ENCODE data around the gene ZSCAN30.
A peak's percentile ranks its signal among the peaks of the same experiment; 100 is the strongest.
"Not testable (repeated sequence)": the region's sequence is repeated elsewhere in the genome, so short reads cannot be mapped to it uniquely, and the experiment has no call there.

ZSCAN30 gene

DNA sequence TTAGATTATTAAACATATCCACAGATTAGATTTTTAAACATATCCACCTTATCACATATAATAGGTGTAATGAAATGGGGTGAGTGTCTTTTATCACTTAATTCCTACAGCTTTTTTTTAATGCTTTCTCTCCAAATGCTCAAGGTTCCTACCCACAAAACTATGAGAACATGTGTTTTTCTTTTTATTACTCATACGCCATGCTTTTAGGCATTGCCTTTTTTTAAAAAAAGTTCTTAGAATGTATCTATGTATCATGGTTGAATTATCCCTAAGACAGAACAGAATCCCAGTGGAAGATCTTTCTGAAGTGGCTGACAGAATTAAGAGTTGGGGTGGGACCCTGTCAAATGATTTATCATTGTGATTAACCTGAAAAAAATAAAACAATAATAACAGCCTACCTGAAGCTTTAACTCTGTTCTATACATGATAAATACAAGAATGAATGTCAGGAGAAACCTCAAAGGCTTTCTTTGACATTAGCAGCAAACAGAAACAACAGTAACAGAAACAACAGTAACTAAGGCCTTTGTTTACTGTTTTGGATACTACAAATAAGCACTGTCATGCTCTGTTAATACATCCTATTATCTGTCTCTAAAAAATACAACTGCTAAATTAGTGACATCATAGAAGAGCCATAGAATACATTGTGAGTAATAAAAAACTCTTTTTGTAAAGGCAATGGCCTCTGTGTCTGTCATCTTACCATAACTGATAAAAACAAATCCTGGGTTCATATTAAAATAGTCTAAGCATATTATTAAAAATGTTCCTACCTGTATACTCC, 53.3 kb downstream of the ZSCAN30 start:
- ChIA-PET POLR2A (ENCODE audit: low non-redundant PET) (no interaction called here), CTCF (no interaction called here)
- no peak for DNase-seq (ENCODE audit: low spot score)
- H3K27ac ChIP-seq, result no peak overlapping the region
- TF ChIP-seq, protein P1, sequence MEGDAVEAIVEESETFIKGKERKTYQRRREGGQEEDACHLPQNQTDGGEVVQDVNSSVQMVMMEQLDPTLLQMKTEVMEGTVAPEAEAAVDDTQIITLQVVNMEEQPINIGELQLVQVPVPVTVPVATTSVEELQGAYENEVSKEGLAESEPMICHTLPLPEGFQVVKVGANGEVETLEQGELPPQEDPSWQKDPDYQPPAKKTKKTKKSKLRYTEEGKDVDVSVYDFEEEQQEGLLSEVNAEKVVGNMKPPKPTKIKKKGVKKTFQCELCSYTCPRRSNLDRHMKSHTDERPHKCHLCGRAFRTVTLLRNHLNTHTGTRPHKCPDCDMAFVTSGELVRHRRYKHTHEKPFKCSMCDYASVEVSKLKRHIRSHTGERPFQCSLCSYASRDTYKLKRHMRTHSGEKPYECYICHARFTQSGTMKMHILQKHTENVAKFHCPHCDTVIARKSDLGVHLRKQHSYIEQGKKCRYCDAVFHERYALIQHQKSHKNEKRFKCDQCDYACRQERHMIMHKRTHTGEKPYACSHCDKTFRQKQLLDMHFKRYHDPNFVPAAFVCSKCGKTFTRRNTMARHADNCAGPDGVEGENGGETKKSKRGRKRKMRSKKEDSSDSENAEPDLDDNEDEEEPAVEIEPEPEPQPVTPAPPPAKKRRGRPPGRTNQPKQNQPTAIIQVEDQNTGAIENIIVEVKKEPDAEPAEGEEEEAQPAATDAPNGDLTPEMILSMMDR (conservative IDR thresholded peaks at IDR 0.05; ENCODE audit: low read depth), result no peak

DNA sequence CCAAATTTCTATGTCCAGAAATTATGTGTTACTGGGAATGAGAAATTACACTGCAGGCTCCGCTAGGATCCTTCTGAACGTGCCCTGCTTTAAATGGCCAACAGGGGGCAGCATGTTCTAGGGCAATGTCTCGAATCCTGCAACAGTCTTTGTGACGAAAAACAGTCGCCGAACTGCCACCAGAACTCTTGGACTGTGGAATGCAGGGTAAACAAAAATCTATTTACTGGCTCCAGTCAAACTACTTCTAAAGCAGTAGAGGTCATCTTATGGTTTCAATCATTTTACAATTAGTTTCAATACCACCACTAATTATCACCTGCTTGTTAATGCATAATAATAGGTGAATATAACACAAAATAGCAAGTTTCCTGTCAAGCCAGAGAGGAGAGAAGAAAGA, 59.0 kb downstream of the ZSCAN30 start:
- ChIA-PET POLR2A (ENCODE audit: low non-redundant PET) (no interaction called here), CTCF (interaction anchor here (0.6 kb wide), 1 partner anchor 301 kb away, joined by 3 read pairs; no protein-coding TSS in a partner anchor)
- peak; percentile 21 for DNase-seq (ENCODE audit: low spot score)
- H3K27ac ChIP-seq, result no peak overlapping the region
- TF ChIP-seq, protein P1 (conservative IDR thresholded peaks at IDR 0.05; ENCODE audit: low read depth), result peak; percentile 87

DNA sequence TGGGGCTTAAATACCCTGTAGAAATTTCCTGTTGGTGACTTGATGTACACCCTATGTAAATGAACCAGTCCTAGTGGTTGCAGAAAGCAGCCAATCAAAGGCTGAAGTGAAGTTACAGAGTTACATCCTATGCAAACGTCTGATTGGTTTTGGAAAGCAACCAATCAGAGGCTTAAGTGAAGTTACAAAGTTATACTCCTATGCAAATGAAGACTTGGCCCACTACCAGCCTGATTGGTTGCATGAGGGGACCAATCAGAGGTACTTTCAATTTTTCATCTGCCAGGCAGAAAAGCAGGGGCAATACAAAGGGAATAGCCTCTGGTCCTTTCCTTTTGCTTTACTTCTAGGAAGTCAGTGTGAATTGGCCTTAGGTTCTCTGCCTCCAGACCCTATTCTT, 62.8 kb downstream of the ZSCAN30 start:
- CTCF ChIA-PET, result no interaction called here
- no peak overlapping the region for H3K27ac ChIP-seq
- DNase-seq (ENCODE audit: low spot score), result no peak
- TF ChIP-seq, protein P1 (conservative IDR thresholded peaks at IDR 0.05; ENCODE audit: low read depth), result no peak
- POLR2A ChIA-PET (ENCODE audit: low non-redundant PET), result no interaction called here

DNA sequence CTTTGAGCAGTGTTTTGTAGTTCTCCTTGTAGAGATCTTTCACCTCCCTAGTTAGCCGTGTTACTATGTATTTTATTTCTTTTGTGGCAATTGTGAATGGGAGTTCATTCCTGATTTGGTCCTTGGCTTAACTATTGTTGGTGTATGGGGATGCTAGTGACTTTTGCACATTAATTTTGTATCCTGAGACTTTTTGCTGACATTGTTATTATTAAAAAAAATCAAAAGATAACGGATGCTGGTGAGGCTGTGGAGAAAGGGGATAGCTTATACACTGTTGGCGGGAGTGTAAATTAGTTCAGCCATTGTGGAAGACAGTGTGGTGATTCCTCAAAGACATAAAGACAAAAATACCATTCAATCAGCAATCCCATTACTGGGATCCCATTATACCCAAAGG, 66.2 kb downstream of the ZSCAN30 start:
- H3K27ac ChIP-seq, result no peak overlapping the region
- TF ChIP-seq, protein P1 (conservative IDR thresholded peaks at IDR 0.05; ENCODE audit: low read depth), result no peak
- ChIA-PET CTCF (no interaction called here), POLR2A (ENCODE audit: low non-redundant PET) (no interaction called here)
- DNase-seq (ENCODE audit: low spot score), result no peak

DNA sequence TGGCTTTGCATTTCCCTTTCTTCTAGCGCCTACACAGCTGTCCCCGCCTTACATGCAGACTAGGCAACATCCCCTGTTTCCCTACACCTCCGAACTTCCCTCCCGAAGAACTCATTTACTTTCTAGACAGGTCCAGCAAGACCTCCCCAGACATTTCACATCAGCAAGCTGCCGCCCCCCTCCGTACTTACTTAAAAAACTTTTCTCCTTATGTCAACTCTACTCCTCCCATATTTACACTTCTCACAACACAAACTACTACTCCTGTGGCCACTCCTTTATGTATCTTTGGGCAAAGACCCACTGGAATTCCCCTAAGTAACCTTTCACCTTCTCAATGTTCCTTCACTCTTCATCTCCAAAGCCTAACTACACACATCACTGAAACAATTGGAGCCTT, 69.6 kb downstream of the ZSCAN30 start:
- no peak overlapping the region for H3K27ac ChIP-seq
- ChIA-PET CTCF (no interaction called here), POLR2A (ENCODE audit: low non-redundant PET) (no interaction called here)
- TF ChIP-seq, protein P1 (conservative IDR thresholded peaks at IDR 0.05; ENCODE audit: low read depth), result no peak
- DNase-seq (ENCODE audit: low spot score), result no peak

DNA sequence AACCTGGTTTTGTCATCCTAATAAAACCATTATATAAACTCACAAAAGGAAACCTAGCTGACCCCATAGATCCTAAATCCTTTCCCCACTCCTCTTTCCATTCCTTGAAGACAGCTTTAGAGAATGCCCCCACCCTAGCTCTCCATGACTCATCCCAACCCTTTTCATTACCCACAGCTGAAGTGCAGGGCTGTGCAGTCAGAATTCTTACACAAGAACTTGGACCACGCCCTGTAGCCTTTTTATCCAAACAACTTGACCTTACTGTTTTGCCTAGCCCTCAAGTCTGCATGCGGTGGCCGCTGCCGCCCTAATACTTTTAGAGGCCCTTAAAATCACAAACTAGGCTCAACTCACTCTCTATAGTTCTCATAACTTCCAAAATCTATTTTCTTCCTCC, 70.7 kb downstream of the ZSCAN30 start:
- CTCF ChIA-PET; H3K27ac ChIP-seq; POLR2A ChIA-PET (ENCODE audit: low non-redundant PET); DNase-seq (ENCODE audit: low spot score): not testable (repeated sequence)

DNA sequence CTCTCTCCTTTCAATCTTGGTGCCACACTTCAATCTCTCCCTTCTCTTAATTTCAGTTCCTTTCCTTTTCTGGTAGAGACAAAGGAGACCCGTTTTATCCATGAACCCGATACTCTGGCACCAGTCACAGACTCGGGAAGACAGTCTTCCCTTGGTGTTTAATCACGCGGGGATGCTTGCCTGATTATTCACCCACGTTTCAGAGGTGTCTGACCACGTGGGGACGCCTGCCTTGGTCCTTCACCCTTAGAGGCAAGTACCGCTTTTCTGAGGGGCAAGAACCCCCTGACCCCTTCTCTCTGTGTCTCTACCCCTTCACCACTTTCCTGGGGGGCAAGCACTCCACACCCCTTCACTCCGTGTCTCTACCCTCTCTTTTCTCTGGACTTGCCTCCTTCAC, 73.4 kb downstream of the ZSCAN30 start:
- DNase-seq (ENCODE audit: low spot score); H3K27ac ChIP-seq; POLR2A ChIA-PET (ENCODE audit: low non-redundant PET); CTCF ChIA-PET: not testable (repeated sequence)

DNA sequence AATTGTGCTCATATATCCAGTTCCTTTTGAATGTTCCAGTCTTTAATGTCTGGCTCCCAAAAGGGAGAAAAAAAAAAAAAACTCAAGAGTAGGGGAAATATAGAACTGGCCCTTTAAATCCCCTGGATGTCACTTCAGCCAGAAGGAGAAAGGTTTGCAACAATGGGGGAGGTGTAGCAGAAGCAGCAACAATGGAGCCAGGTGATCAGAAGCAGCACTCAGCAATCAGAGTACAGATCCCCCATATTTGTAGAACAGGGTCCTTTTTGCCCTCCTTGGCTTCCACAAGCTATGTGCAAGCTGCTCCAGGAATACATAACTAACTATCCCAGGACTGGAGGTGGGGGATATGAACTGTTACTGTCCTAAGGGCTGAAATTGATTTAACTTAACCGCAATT, 75.0 kb downstream of the ZSCAN30 start:
- TF ChIP-seq, protein P1 (conservative IDR thresholded peaks at IDR 0.05; ENCODE audit: low read depth), result no peak
- no peak overlapping the region for H3K27ac ChIP-seq
- CTCF ChIA-PET, result no interaction called here
- DNase-seq (ENCODE audit: low spot score), result no peak
- POLR2A ChIA-PET (ENCODE audit: low non-redundant PET), result no interaction called here

DNA sequence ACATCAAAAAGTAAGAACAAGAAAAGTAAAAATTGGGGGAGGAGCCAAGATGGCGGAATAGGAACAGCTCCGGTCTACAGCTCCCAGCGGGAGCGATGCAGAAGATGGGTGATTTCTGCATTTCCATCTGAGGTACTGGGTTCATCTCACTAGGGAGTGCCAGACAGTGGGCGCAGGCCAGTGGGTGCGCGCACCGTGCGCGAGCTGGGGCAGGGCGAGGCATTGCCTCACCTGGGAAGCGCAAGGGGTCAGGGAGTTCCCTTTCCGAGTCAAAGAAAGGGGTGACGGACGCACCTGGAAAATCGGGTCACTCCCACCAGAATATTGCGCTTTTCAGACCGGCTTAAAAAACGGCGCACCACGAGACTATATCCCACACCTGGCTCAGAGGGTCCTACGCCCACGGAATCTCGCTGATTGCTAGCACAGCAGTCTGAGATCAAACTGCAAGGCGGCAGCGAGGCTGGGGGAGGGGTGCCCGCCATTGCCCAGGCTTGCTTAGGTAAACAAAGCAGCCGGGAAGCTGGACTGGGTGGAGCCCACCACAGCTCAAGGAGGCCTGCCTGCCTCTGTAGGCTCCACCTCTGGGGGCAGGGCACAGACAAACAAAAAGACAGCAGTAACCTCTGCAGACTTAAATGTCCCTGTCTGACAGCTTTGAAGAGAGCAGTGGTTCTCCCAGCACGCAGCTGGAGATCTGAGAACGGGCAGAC, 84.1 kb downstream of the ZSCAN30 start:
- H3K27ac ChIP-seq; DNase-seq (ENCODE audit: low spot score); CTCF ChIA-PET; POLR2A ChIA-PET (ENCODE audit: low non-redundant PET): not testable (repeated sequence)
